Measurements from ENCODE around the gene SERTAD2. TPM values are rescaled to one million over a fixed set of nuclear protein-coding genes. Genes with fewer than 3 reads are reported as not detected.

Gene SERTAD2
- total RNA-seq, 1 donor from 2014 or later = 13.8 TPM

DNA sequence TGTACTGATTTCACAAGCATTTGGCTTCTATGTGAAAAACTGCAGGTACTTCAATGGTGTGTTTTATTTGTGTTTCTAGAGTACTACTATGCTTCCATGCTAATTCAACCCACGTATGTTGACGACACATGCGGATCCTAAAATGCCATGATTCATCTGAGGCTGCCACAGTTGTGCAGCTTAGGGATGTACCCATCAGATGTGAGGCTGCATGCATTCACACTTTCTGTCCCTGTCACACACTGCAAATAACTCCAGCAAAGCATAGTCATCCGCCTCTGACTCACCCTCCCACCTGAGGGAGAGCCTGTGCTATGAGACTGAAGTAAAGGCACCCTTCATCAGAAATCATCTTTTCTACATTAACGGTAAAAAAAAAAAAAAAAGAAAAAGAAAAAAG lies 22.1 kb upstream of the SERTAD2 start:
- no peak for ATAC-seq
- no peak for DNase-seq (ENCODE audit: low spot score)

DNA sequence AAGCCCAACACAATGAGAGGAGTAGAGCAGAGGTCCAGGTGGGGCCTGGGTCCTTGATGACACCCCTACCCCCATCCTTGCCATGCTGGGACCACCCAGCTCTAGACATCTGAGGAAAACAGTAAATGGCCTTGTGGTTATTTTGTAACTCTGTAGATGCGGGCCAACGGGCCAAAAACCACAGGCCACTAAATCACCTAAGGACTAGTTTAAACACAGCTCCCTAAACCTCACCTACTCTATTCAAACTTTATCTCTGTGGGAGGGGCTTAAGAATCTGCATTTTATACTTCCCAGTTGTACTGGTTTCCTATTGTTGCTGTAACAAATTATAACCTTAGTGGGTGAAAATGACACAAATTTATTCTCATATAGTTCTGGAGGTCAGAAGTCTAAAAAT lies 19.0 kb upstream of the SERTAD2 start:
- no peak for DNase-seq (ENCODE audit: low spot score)
- peak; percentile 46 for ATAC-seq

- no peak for DNase-seq (ENCODE audit: low spot score)
- ATAC-seq = no peak
Measured at GRCh38 chr2:64670047-64670446, 16.3 kb upstream of the SERTAD2 start.

- ATAC-seq (no peak), DNase-seq (ENCODE audit: low spot score) (no peak)
Measured at GRCh38 chr2:64669288-64669687, 15.6 kb upstream of the SERTAD2 start.

DNA sequence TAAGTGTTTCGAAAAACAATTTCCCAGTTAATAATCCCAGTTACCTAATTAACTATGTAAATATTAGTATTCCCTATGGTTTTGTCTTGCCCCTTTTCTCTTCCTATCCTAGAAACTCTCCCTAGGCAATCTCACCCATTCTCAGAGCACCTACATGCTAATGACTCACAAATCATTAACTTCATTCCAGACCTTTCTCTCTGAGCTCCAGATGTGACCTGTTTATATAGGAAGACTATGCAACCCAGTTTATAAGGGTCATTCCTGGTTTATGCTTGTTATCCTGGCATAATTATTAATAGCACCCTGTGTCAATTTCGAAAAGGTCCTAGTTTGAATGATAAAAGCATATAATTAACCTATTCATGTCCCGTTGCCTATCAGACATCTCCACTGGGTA lies 14.8 kb upstream of the SERTAD2 start:
- peak; percentile 78 for ATAC-seq
- no peak for DNase-seq (ENCODE audit: low spot score)

DNA sequence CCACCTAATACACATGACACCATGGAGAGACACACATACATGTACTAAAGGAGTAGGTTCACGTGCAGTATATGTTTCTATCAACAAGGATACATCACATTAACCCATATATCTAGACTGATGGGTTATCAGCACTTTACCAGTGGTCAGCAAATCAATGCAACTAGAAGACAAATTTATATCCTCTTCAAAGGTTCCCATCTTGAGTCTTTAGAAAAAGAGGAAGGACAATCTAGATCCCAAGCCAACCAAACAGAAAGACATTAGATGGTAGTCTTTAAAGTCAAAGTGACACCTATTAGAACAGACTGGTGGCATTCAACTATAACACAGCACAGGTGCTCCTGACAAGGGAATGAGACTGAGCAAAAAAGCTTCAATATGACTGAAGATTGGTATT lies 13.8 kb upstream of the SERTAD2 start:
- DNase-seq (ENCODE audit: low spot score) (no peak), ATAC-seq (no peak)

GRCh38 chr2:64666810-64667438 lies 13.2 kb upstream of the SERTAD2 start:
- no peak for ATAC-seq

DNA sequence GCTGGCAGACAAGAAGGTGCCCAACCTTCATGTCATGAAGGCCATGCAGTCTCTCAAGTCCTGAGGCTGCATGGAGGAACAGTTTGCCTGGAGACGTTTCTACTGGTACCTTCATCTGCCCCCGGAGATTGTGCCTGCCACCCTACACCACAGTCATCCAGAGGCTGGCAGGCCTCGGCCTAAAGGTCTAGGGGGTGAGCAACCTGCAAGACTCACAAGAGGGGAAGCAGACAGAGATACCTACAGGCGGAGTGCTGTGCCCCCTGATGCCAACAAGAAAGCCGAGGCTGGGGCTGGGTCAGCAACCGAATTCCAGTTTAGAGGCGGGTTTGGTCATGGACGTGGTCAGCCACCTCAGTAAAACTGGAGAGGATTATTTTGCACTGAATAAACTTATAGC lies 12.0 kb upstream of the SERTAD2 start:
- ATAC-seq = no peak
- DNase-seq (ENCODE audit: low spot score) = no peak

More at GRCh38 chr2:64666810-64667438, 13.2 kb upstream of the SERTAD2 start:
- no peak for DNase-seq (ENCODE audit: low spot score)

- no peak for DNase-seq (ENCODE audit: low spot score)
- no peak for ATAC-seq
Measured at GRCh38 chr2:64663402-64663801, 9.7 kb upstream of the SERTAD2 start.

- DNase-seq (ENCODE audit: low spot score) = no peak
- ATAC-seq = no peak
Measured at GRCh38 chr2:64661741-64662169, 8.0 kb upstream of the SERTAD2 start.

DNA sequence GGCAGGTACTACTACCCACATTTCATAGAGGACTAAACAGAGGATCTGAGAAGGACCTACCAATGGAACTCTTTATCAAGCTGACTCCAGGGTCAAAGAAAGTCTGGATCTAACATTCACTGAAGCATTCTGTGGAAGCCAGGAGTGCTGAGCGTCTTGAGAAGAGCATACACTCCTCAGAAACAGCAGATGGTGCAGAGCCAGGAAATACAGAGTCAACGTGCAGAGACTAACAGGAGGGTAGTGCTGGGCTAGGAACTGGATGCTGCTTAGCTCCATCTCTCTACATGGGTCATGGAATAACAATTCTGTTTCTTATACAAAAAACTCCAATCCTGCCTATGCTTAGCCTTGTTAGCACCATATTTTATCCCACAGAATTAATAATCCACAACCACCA lies 5.5 kb upstream of the SERTAD2 start:
- no peak for ATAC-seq

DNA sequence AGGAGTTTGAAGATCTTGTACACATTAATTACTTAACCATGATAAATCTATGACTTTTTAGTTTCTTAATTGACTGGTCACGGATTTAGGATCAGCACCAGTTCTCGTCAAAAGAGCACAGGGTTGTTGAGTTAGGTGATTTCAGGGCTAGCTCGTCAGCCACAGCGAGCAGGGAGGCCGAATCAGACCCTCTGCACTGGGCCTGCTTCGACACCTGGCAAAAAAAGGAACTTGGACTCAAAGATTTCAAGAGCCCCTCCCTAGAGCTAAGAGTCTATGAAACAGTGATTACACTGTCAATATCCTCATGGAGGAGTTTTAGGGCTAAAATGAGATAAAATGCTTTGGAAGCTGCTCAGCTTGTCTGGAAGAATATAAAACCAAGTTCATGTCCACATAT lies 4.6 kb upstream of the SERTAD2 start:
- no peak for DNase-seq (ENCODE audit: low spot score)
- no peak for ATAC-seq

More for the DNA sequence above, 5.5 kb upstream of the SERTAD2 start:
- DNase-seq (ENCODE audit: low spot score) = no peak

DNA sequence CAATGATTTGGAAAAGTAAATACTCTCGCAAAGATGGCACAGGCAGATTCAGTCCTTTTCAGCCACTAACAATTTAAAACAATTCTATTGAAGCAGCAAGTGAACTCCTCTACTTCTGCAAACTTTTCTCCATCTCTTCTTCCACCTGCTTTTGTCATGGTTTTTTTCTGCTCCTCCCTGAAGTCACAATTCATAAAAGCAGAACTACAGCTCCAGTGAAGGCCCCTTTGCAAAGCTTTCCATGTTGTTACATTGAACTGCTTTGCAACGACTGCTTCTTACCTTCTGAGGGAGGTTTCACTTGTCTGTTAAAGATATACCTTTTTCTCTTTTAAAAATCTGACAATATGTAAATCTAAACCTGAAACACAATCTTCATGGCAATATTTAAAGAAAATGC lies 3.7 kb upstream of the SERTAD2 start:
- ATAC-seq = no peak
- no peak for DNase-seq (ENCODE audit: low spot score)

DNA sequence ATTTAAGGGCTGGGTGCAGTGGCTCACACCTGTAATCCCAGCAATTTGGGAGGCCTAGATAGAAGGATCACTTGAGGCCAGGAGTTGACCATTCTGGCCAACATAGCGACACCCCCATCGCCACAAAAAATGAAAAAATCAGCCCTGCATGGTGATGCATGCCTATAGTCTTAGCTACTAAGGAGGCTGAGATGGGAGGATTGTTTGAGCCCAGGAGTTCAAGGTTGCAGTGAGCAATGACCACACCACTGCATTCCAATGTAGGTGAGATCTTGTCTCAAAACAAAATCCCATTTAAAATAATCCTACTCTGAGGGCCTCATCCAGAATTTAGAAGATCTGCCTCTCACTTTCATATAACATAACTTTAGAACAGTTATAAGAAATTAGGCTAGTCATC lies 2.7 kb upstream of the SERTAD2 start:
- ATAC-seq (no peak), DNase-seq (ENCODE audit: low spot score) (no peak)

GRCh38 chr2:64655873-64656272 lies 2.2 kb upstream of the SERTAD2 start:
- no peak for ATAC-seq
- no peak for DNase-seq (ENCODE audit: low spot score)

- ATAC-seq = no peak
- no peak for DNase-seq (ENCODE audit: low spot score)
Measured at GRCh38 chr2:64655018-64655664, 1.4 kb upstream of the SERTAD2 start.

- DNase-seq (ENCODE audit: low spot score) = peak; percentile 79
- ATAC-seq = peak; percentile 41
Measured at GRCh38 chr2:64654063-64654811, 524 bp upstream of the SERTAD2 start.

GRCh38 chr2:64652231-64653108 lies 1.2 kb downstream of the SERTAD2 start:
- ATAC-seq (peak; percentile 20), DNase-seq (ENCODE audit: low spot score) (peak; percentile 70)

DNA sequence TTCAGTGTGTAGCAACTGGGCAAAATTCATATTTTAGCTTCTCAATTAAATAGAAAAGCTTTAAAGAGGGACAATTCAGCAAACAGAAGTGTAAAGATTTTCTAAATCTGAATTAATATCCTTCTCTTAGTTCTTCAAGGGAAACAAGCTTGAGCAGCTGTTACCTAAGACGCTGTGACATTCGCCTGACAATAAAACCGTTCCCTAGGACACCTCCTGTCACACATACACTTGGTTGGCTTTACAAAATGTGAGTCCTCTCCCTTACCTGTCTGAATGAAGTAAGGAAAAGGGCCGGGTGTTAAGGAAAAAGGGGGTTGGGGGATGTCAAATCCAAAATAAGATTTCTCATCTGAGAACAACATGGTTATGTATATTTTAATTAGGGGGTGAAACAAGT lies 2.1 kb downstream of the SERTAD2 start:
- DNase-seq (ENCODE audit: low spot score) = no peak
- ATAC-seq = no peak

DNA sequence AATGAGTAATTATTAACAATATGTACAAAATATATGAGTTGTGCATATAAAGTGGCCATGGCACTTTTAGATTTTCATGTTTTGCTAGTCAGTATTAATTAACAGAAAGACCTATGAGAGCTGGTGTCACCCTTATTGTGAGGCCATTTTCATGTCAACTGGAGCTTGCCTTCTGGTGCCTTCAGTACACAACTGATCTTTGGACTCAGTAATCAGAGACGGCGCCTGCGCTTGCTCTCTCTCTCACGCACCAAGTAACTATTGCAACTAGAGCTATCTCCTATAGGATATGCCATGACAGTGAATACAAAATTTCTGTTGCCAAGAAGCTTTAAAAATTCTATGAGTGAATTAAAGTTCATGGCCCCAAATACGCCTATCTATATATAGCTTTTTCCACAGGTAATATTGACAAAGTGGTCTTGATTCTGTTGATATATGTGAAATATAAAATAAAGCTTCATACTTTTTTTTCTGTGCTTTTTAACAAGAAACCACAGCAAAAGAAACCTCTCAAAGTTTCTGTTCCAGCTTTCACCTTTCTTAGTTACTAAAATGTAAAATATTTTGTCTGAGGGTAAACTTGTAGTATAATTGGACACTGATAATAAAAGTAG lies 2.9 kb downstream of the SERTAD2 start:
- peak; percentile 9 for ATAC-seq
- DNase-seq (ENCODE audit: low spot score) = peak; percentile 83

DNA sequence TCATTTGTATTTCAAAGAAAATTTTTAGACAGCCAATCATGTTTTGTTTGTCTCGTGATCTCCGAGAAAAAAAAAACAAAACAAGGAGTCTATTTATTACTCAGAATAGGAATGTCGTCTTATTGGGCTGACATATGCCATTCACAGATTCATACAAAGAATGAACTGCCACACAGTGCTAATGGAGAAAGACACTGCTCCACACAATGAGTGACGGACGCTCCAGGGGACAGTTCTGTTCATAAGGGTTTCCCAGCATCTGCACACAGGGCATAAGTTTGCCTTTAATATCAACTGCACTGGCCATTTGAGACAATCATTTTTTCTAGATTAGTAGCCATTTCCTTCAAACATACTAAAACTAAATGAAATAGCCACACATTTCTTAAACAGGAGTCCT lies 3.4 kb downstream of the SERTAD2 start:
- DNase-seq (ENCODE audit: low spot score) (no peak), ATAC-seq (no peak)
